HG02759 (cell line): Measurements from ENCODE around the gene FUT8.
"Not testable (repeated sequence)": the region's sequence is repeated elsewhere in the genome, so short reads cannot be mapped to it uniquely, and the experiment has no call there.

ENCODE experiments used
- ATAC-seq: cut with Tn5 transposase; IDR thresholded peaks from one replicate; pipeline ENCODE4 v1.9.1; 2021; ENCODE audit warnings: mild to moderate bottlenecking, moderate library complexity; ENCODE audit not compliant: unreplicated experiment

The FUT8 gene

GRCh38 chr14:65415613-65416012 lies 3.1 kb downstream of the FUT8 start:
- no peak for ATAC-seq

GRCh38 chr14:65419593-65420252 lies 7.2 kb downstream of the FUT8 start:
- ATAC-seq = no peak

GRCh38 chr14:65421201-65421981 lies 8.9 kb downstream of the FUT8 start:
- no peak for ATAC-seq

- no peak for ATAC-seq
Observed at GRCh38 chr14:65422088-65422834, 9.7 kb downstream of the FUT8 start.

- ATAC-seq = no peak
Observed at GRCh38 chr14:65423982-65424381, 11.5 kb downstream of the FUT8 start.

GRCh38 chr14:65424531-65424930 lies 12.0 kb downstream of the FUT8 start:
- ATAC-seq = no peak

- ATAC-seq = no peak
Observed at GRCh38 chr14:65425885-65426284, 13.4 kb downstream of the FUT8 start.

- ATAC-seq = not testable (repeated sequence)
Observed at GRCh38 chr14:65426902-65427301, 14.4 kb downstream of the FUT8 start.

- no peak for ATAC-seq
Observed at GRCh38 chr14:65428691-65429090, 16.2 kb downstream of the FUT8 start.

GRCh38 chr14:65429757-65430156 lies 17.2 kb downstream of the FUT8 start:
- no peak for ATAC-seq

GRCh38 chr14:65431245-65431644 lies 18.7 kb downstream of the FUT8 start:
- ATAC-seq = no peak

- ATAC-seq = no peak
Observed at GRCh38 chr14:65431951-65432350, 19.4 kb downstream of the FUT8 start.

- ATAC-seq = no peak
Observed at GRCh38 chr14:65432361-65432948, 19.9 kb downstream of the FUT8 start.

- ATAC-seq = no peak
Observed at GRCh38 chr14:65433157-65433556, 20.6 kb downstream of the FUT8 start.

- no peak for ATAC-seq
Observed at GRCh38 chr14:65433646-65434045, 21.1 kb downstream of the FUT8 start.

- ATAC-seq = no peak
Observed at GRCh38 chr14:65434216-65434850, 21.8 kb downstream of the FUT8 start.

- ATAC-seq = no peak
Observed at GRCh38 chr14:65438266-65438933, 25.9 kb downstream of the FUT8 start.

- ATAC-seq = no peak
Observed at GRCh38 chr14:65439117-65439516, 26.6 kb downstream of the FUT8 start.

GRCh38 chr14:65440230-65440629 lies 27.7 kb downstream of the FUT8 start:
- ATAC-seq = no peak

- ATAC-seq = no peak
Observed at GRCh38 chr14:65444230-65444629, 31.7 kb downstream of the FUT8 start.
